PC-3 (cell line): ENCODE results near the gene SCARB1. TPM values are rescaled to one million over a fixed set of nuclear protein-coding genes. Genes with fewer than 3 reads are reported as not detected.

Source experiments
- ATAC-seq: fragments of 200-7000 bp; cut with Tn5 transposase; 2 replicates; pipeline ENCODE4 v1.9.1; 2020; ENCODE audit warnings: mild to moderate bottlenecking, moderate library complexity
- BruUV-seq: library from RNA; stranded (reverse); fragments of 400-500 nt; replicated peaks from 2 replicates; lab custom pipeline; 2021; lab: Mats Ljungman, UMichigan
- CTCF ChIA-PET: fragments of 300-600 bp; sonication (Branson Sonifier 250); formaldehyde crosslinking; loops from one replicate; lab custom pipeline; 2022; ENCODE audit warnings: antibody characterized with exemption; lab: Charles Lee
- POLR2A ChIA-PET: fragments of 300-600 bp; sonication (Branson Sonifier 250); formaldehyde crosslinking; loops from one replicate; lab custom pipeline; 2022; ENCODE audit warnings: antibody characterized with exemption; ENCODE audit not compliant: unreplicated experiment; lab: Charles Lee
- DNase-seq: peaks from one replicate; pipeline ENCODE4 v3.0.0-alpha.2; 2015
- H2AFZ ChIP-seq: fragments of 300-600 bp; sonication (generic); 2 replicates; pipeline ENCODE4 v1.6.0; 2016; ENCODE audit warnings: antibody characterized with exemption, low read length
- H3F3A ChIP-seq: fragments of 300-600 bp; sonication (generic); one replicate; pipeline ENCODE4 v1.6.0; 2017; ENCODE audit warnings: antibody characterized with exemption, low read length, control low read depth, mild to moderate bottlenecking; ENCODE audit not compliant: unreplicated experiment
- H3K27ac ChIP-seq: fragments of 300-600 bp; sonication (generic); 2 replicates; pipeline ENCODE4 v1.5.1; 2016; ENCODE audit warnings: mild to moderate bottlenecking, low read length
- H3K27me3 ChIP-seq: fragments of 300-600 bp; sonication (generic); 2 replicates; pipeline ENCODE4 v1.6.1; 2016; ENCODE audit warnings: low read length, mixed read lengths
- H3K36me3 ChIP-seq: fragments of 300-600 bp; sonication (generic); 2 replicates; pipeline ENCODE4 v1.6.1; 2016; ENCODE audit warnings: low read depth, mixed run types, low read length, mixed read lengths
- H3K4me1 ChIP-seq: fragments of 300-600 bp; sonication (generic); 2 replicates; pipeline ENCODE4 v1.5.1; 2016; ENCODE audit warnings: low read length; ENCODE audit not compliant: insufficient read depth
- H3K4me2 ChIP-seq: fragments of 300-600 bp; sonication (generic); 2 replicates; pipeline ENCODE4 v1.6.0; 2016; ENCODE audit warnings: low read length
- H3K4me3 ChIP-seq: fragments of 300-600 bp; sonication (generic); 2 replicates; pipeline ENCODE4 v1.5.1; 2016; ENCODE audit warnings: mild to moderate bottlenecking, low read length, mixed read lengths
- H3K79me2 ChIP-seq: fragments of 300-600 bp; sonication (generic); 2 replicates; pipeline ENCODE4 v1.6.1; 2017; ENCODE audit warnings: low read length, mixed read lengths
- H3K9ac ChIP-seq: fragments of 300-600 bp; sonication (generic); 2 replicates; pipeline ENCODE4 v1.6.0; 2016; ENCODE audit warnings: mild to moderate bottlenecking, low read length
- H3K9me2 ChIP-seq: fragments of 300-600 bp; sonication (generic); replicated peaks from 2 replicates; pipeline ENCODE4 v1.6.1; 2016; ENCODE audit warnings: mixed run types, low read length, mixed read lengths
- H3K9me3 ChIP-seq: fragments of 300-600 bp; sonication (generic); 2 replicates; pipeline ENCODE4 v1.6.1; 2016; ENCODE audit warnings: low read length, mixed read lengths
- H4K20me1 ChIP-seq: fragments of 300-600 bp; sonication (generic); 2 replicates; pipeline ENCODE4 v1.6.1; 2016; ENCODE audit warnings: low read length, mixed read lengths
- CTCF ChIP-seq: fragments of 300-600 bp; sonication (generic); conservative IDR thresholded peaks from 2 replicates; pipeline ENCODE4 v1.5.1; 2017; ENCODE audit warnings: antibody characterized with exemption, low read depth, mild to moderate bottlenecking, low read length
- EZH2 ChIP-seq: fragments of 300-600 bp; sonication (generic); IDR thresholded peaks from one replicate; pipeline ENCODE4 v1.6.1; 2017; ENCODE audit warnings: antibody characterized with exemption, mild to moderate bottlenecking, low read length; ENCODE audit not compliant: unreplicated experiment
- EZH2phosphoT487 ChIP-seq: fragments of 300-600 bp; sonication (generic); IDR thresholded peaks from 2 replicates; pipeline ENCODE4 v1.6.1; 2018; ENCODE audit warnings: mild to moderate bottlenecking, antibody characterized with exemption, low read length, borderline replicate concordance
- intact Hi-C: fragments of 100-400 bp; cut with micrococcal nuclease; formaldehyde crosslinking; loops from 2 replicates; pipeline ENCODE4 v1.9.0; 2023
- total RNA-seq: library from RNA; depleted of rRNA; stranded (reverse); fragments of >200 nt; gene quantifications from 2 replicates; pipeline ENCODE4 v1.2.3, GENCODE V29; 2014

The SCARB1 gene
- total RNA-seq, 1 experiment from 2014 or later = 79.1 TPM

GRCh38 chr12:124744659-124745464 lies 118.8 kb downstream of the SCARB1 start:
- Histone ChIP-seq H3K4me1 (peaks cover 45% of the 10 kb centered on the region), H3K9me3 (no peaks in the 10 kb centered on the region), H3K27ac (no peak overlapping the region), H3K27me3 (no peaks in the 10 kb centered on the region), H3K4me2 (0 out of 2 replicates have a peak overlapping the region, but pooled peaks have one; percentile 74), H3K9me2 (no peaks in the 10 kb centered on the region), H3K4me3 (no peak overlapping the region), H4K20me1 (no peaks in the 10 kb centered on the region), H3K36me3 (no peaks in the 10 kb centered on the region), H3F3A (peaks cover 6% of the 10 kb centered on the region), H3K79me2 (no peaks in the 10 kb centered on the region), H2AFZ (no peak overlapping the region), H3K9ac (no peak overlapping the region)
- no peak for TF ChIP-seq EZH2phosphoT487
- no peak for TF ChIP-seq CTCF
- no peak for TF ChIP-seq EZH2
- no peak for ATAC-seq
- POLR2A ChIA-PET = no interaction called here
- intact Hi-C loops = loop anchor here (5.0 to 10.0 kb wide), 3 partner anchors 178 to 360 kb away; partner anchors contain the start of gene NCOR2
- peak; percentile 50 for DNase-seq
- BruUV-seq = no TSS peak
- CTCF ChIA-PET = no interaction called here

- ChIA-PET CTCF (no interaction called here), POLR2A (no interaction called here)
- TF ChIP-seq EZH2 (no peak), CTCF (no peak), EZH2phosphoT487 (no peak)
- BruUV-seq = no TSS peak
- H3K4me1 ChIP-seq = peaks cover 45% of the 10 kb centered on the region
- H3K36me3 ChIP-seq = no peaks in the 10 kb centered on the region
- no peaks in the 10 kb centered on the region for H3K9me2 ChIP-seq
- H2AFZ ChIP-seq = no peak overlapping the region
- DNase-seq (no peak), ATAC-seq (no peak)
- H3F3A ChIP-seq = peaks cover 6% of the 10 kb centered on the region
- no peaks in the 10 kb centered on the region for H4K20me1 ChIP-seq
- no peaks in the 10 kb centered on the region for H3K27me3 ChIP-seq
- no peaks in the 10 kb centered on the region for H3K9me3 ChIP-seq
- H3K9ac ChIP-seq = no peak overlapping the region
- intact Hi-C loops = loop anchor here (10.0 kb wide), 1 partner anchor 359 kb away; no protein-coding TSS in a partner anchor
- H3K4me2 ChIP-seq = no peak overlapping the region
- H3K4me3 ChIP-seq = no peak overlapping the region
- no peaks in the 10 kb centered on the region for H3K79me2 ChIP-seq
- no peak overlapping the region for H3K27ac ChIP-seq
These were observed 119.4 kb downstream of the SCARB1 start for GRCh38 chr12:124744273-124744640.
